H7 (cell line): ENCODE results near the gene SH3TC2. TPM values are rescaled to one million over a fixed set of nuclear protein-coding genes. Genes with fewer than 3 reads are reported as not detected.

Experiments used
- DNase-seq: peaks from one replicate; pipeline ENCODE4 v3.0.0; 2012
- H3K27me3 ChIP-seq: 2 replicates; pipeline ENCODE4 v1.6.0; 2011; ENCODE audit warnings: mild to moderate bottlenecking, low read length; ENCODE audit not compliant: control insufficient read depth, insufficient read depth
- H3K36me3 ChIP-seq: replicated peaks from 2 replicates; pipeline ENCODE4 v1.5.1; 2011; ENCODE audit warnings: low read length; ENCODE audit not compliant: control insufficient read depth, insufficient read depth
- H3K4me3 ChIP-seq: 2 replicates; pipeline ENCODE4 v1.5.1; 2011; ENCODE audit warnings: low read depth, mild to moderate bottlenecking, control low read depth, low read length, moderate library complexity; ENCODE audit not compliant: insufficient read depth
- total RNA-seq: library from RNA; depleted of rRNA; stranded (reverse); fragments of >200 nt; shearing (Covaris generic); gene quantifications from 2 replicates; pipeline ENCODE4 v1.2.3, GENCODE V29; 2014

SH3TC2 gene
- total RNA-seq, 1 experiment from 2014 or later = not detected

GRCh38 chr5:148990817-148991216 is 72.0 kb downstream of the SH3TC2 start:
- Histone ChIP-seq H3K36me3 (no peaks in the 10 kb centered on the region), H3K4me3 (no peak overlapping the region), H3K27me3 (no peaks in the 10 kb centered on the region)
- DNase-seq = no peak

DNA sequence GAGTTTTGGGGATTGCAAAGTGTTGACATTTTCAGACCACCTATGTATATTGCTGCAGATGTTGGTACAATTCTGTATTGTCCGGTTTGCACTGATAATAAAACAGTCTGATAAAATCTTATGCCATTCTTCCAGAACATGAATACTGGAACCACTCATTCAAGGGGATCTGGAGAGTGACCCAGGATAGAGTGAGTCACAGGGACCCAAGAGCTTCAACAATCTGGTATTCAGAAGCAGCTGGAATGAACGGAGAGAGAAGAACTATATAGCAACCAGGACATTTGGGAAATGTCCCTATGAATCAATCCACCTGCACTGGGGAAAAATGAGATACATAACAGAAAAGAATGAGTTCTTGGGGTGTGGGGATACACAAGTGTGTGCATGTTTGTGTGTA is 73.3 kb downstream of the SH3TC2 start:
- DNase-seq = no peak
- Histone ChIP-seq H3K4me3 (no peak overlapping the region), H3K36me3 (no peaks in the 10 kb centered on the region), H3K27me3 (no peaks in the 10 kb centered on the region)

GRCh38 chr5:148988328-148988727 is 74.5 kb downstream of the SH3TC2 start:
- DNase-seq = no peak
- Histone ChIP-seq H3K27me3 (no peaks in the 10 kb centered on the region), H3K4me3 (no peak overlapping the region), H3K36me3 (no peaks in the 10 kb centered on the region)

- Histone ChIP-seq H3K4me3 (no peak overlapping the region), H3K27me3 (no peaks in the 10 kb centered on the region)
These were observed 76.2 kb downstream of the SH3TC2 start for GRCh38 chr5:148986636-148987035.

DNA sequence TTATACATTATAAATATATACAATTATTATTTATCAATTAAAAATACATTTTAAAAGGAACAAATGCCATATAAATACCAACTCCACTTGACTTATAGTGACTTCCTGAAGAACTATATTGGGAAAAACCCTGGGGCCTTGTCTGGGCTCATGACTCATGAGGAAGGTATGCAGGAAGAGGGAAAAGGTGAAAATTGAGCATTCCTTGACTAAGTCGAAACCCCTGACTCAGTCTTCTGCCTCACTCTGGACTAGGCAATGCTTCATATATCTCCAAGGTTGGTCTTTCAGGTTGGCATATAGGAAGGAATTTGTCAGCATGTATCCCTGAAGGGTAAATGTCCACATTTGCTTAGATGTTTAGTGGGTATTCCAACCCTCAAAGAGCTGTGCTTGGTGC is 78.5 kb downstream of the SH3TC2 start:
- no peaks in the 10 kb centered on the region for H3K36me3 ChIP-seq
- H3K27me3 ChIP-seq = no peaks in the 10 kb centered on the region
- peak; percentile 25 for DNase-seq
- no peak overlapping the region for H3K4me3 ChIP-seq

More at GRCh38 chr5:148986636-148987035, 76.2 kb downstream of the SH3TC2 start:
- no peaks in the 10 kb centered on the region for H3K36me3 ChIP-seq
- DNase-seq = no peak

- no peak for DNase-seq
- Histone ChIP-seq H3K4me3 (no peak overlapping the region), H3K27me3 (no peaks in the 10 kb centered on the region), H3K36me3 (no peaks in the 10 kb centered on the region)
These were observed 81.5 kb downstream of the SH3TC2 start for GRCh38 chr5:148981353-148981752.

DNA sequence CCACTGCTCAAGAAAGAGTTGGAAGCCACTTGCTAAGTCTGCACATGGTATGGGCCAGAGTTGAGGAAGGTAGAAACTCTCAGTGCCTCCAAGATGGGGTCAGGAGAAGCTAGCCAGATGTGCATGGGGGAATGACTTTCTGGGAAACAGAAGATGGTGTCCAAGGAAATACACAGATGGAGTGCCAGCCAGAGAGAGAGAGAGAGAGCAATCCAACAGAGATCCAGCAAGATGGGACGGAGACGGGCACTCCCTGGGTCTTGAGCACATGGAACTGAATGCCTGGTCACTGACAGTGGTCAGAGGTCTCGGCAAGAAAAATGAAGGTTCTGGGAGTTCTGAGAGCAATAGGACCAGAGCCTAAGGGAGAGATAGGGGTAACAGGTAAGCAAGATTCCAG is 82.1 kb downstream of the SH3TC2 start:
- Histone ChIP-seq H3K4me3 (no peak overlapping the region), H3K27me3 (no peaks in the 10 kb centered on the region), H3K36me3 (no peaks in the 10 kb centered on the region)
- no peak for DNase-seq

GRCh38 chr5:148979083-148979723 is 83.7 kb downstream of the SH3TC2 start:
- Histone ChIP-seq H3K4me3 (no peak overlapping the region), H3K27me3 (no peaks in the 10 kb centered on the region), H3K36me3 (no peaks in the 10 kb centered on the region)
- no peak for DNase-seq

DNA sequence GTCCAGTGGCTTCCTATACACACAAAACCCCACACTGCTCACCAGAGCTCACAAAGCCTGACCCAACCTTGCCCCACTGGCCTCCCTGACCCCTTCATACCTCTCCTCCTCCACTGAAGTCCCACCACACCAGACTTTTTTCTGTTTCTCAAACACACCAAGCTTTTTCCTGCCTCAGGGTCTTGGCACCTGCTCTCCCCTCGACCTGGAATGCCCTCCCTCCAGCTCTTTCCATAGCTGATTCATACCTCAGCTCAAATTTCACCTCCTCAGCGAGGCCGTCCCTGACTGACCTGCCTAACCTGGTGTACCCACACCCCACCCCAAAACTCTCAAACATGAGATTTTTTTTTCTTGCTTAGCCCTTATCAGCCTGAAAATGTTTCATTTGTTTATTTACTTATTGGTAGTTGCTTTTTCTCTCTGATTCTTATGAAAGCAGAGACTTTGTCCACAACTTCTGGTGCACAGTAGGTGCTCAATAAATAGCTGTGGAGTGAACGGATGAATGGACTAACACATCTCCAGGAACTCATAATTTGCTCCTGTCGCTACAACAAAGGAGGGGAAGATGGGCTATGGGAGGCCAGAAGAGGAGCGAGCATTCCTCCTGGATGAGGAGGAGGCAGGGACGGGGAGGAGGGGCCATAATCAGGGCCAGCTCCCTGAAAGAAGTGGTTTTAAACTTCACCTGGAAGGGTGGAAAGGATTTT is 84.3 kb downstream of the SH3TC2 start:
- DNase-seq = no peak

DNA sequence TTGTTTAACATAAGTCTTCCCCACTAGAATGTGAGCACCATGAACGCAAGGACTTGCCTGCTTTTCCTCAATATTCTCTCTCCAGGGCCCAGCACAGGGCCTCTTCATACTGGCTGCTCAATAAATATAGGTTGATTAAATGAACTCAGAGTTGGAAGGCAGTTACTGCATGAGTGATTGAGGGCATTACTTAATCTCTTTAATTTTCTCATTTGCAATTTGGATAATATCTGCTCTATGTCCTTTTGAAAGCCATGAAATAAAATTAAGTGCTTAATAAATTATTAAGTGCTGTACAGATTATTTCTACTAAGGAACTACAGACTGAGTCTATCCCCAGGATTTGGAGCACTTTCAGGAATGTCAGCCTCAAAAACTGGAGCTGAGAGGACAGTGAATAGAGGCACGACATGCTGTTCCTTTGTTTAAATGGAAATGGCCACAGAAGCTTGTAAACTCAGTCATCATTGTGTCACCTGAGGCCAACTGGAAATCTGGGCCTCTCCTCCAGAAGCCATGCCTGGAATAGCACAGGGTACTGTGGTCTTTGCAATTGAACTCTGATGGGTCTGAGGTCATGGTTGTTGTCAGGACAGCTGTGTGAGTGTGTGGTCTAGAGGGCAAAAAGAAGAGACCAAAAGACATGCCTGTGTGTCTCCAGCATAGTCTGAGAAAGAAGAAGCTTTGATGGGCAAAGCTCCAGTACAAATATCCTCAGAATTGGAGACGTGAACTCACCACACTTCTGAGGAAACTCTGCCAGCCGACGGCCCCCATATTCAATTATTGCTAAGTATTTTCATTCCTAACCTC is 86.1 kb downstream of the SH3TC2 start:
- no peaks in the 10 kb centered on the region for H3K36me3 ChIP-seq
- DNase-seq = peak; percentile 18
- H3K27me3 ChIP-seq = no peaks in the 10 kb centered on the region
- H3K4me3 ChIP-seq = no peak overlapping the region

More for the DNA sequence above, 84.3 kb downstream of the SH3TC2 start:
- H3K4me3 ChIP-seq = no peak overlapping the region
- no peaks in the 10 kb centered on the region for H3K27me3 ChIP-seq
- H3K36me3 ChIP-seq = no peaks in the 10 kb centered on the region

- no peaks in the 10 kb centered on the region for H3K36me3 ChIP-seq
- H3K27me3 ChIP-seq = no peaks in the 10 kb centered on the region
- no peak for DNase-seq
- H3K4me3 ChIP-seq = no peak overlapping the region
These were observed 88.1 kb downstream of the SH3TC2 start for GRCh38 chr5:148974642-148975327.

DNA sequence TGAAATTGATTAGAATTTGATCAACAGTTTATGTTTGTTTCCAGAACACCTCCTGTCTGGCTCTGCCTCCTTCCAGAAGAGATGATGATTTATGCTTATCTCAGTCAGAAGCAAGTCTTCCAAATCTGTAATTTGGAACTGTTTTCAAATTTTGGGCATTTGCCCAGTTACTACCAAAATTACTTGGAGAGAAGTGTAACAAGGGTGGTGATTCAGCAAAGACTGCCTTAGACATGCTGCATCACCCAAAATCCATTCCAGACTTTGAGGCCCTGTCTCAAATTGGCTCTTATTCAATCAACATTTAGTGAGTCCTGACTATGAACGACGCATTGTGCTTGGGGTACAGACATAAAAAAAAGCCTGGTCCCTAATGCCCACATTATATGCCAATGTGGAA is 89.4 kb downstream of the SH3TC2 start:
- no peaks in the 10 kb centered on the region for H3K27me3 ChIP-seq
- H3K4me3 ChIP-seq = no peak overlapping the region
- DNase-seq = no peak
- H3K36me3 ChIP-seq = no peaks in the 10 kb centered on the region

DNA sequence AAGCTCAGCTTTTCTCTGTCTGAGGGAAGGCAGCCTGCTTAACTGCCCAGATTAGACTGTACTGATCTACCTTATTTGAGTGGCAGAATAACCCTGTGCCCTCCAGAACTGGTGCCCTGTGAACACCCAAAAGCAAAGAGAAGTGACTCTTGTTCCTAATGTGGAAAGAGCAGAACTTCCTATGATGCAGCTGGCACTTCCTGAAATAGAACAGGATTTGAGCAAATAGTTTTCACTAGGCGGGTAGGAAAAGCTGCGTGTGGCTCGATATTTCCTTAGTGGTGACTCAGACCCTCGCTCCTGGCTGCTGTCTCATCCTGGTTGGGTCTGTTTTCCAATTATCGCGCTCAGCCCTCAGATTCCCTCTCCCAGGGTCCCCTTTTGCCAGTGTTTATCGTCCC is 89.9 kb downstream of the SH3TC2 start:
- no peaks in the 10 kb centered on the region for H3K36me3 ChIP-seq
- no peak for DNase-seq
- no peak overlapping the region for H3K4me3 ChIP-seq
- no peaks in the 10 kb centered on the region for H3K27me3 ChIP-seq

GRCh38 chr5:148972396-148972795 is 90.5 kb downstream of the SH3TC2 start:
- Histone ChIP-seq H3K27me3 (no peaks in the 10 kb centered on the region), H3K4me3 (no peak overlapping the region), H3K36me3 (no peaks in the 10 kb centered on the region)
- DNase-seq = no peak
